ENCODE results near the gene P4HA2. TPM values are rescaled to one million over a fixed set of nuclear protein-coding genes. Genes with fewer than 3 reads are reported as not detected.

Gene P4HA2
- polyA plus RNA-seq, 1 donor, result 48.8 TPM

- DNase-seq, result no peak
Measured at GRCh38 chr5:132251220-132251725, 23.6 kb upstream of the P4HA2 start.

- DNase-seq, result no peak
Measured at GRCh38 chr5:132250547-132250946, 22.9 kb upstream of the P4HA2 start.

- no peak for DNase-seq
Measured at GRCh38 chr5:132246806-132247205, 19.2 kb upstream of the P4HA2 start.

GRCh38 chr5:132245593-132245992, 17.9 kb upstream of the P4HA2 start:
- no peak for DNase-seq

- no peak for DNase-seq
Measured at GRCh38 chr5:132243366-132243977, 15.8 kb upstream of the P4HA2 start.

- DNase-seq, result no peak
Measured at GRCh38 chr5:132239776-132240175, 12.1 kb upstream of the P4HA2 start.

- DNase-seq, result no peak
Measured at GRCh38 chr5:132238901-132239500, 11.3 kb upstream of the P4HA2 start.

- no peak for DNase-seq
Measured at GRCh38 chr5:132238169-132238744, 10.6 kb upstream of the P4HA2 start.

GRCh38 chr5:132237670-132238069, 10.0 kb upstream of the P4HA2 start:
- no peak for DNase-seq

GRCh38 chr5:132237141-132237540, 9.5 kb upstream of the P4HA2 start:
- DNase-seq, result no peak

- DNase-seq, result no peak
Measured at GRCh38 chr5:132235340-132235739, 7.7 kb upstream of the P4HA2 start.

- DNase-seq, result no peak
Measured at GRCh38 chr5:132234684-132235062, 7.0 kb upstream of the P4HA2 start.

GRCh38 chr5:132233811-132234683, 6.4 kb upstream of the P4HA2 start:
- DNase-seq, result no peak

- DNase-seq, result no peak
Measured at GRCh38 chr5:132233081-132233480, 5.4 kb upstream of the P4HA2 start.

GRCh38 chr5:132232465-132232864, 4.8 kb upstream of the P4HA2 start:
- DNase-seq, result no peak

GRCh38 chr5:132230871-132231270, 3.2 kb upstream of the P4HA2 start:
- DNase-seq, result no peak

GRCh38 chr5:132229236-132229635, 1.6 kb upstream of the P4HA2 start:
- no peak for DNase-seq

- no peak for DNase-seq
Measured at GRCh38 chr5:132228241-132229035, 785 bp upstream of the P4HA2 start.

- DNase-seq, result no peak
Measured at GRCh38 chr5:132227235-132227484, 493 bp downstream of the P4HA2 start.

- DNase-seq, result no peak
Measured at GRCh38 chr5:132226516-132227234, 978 bp downstream of the P4HA2 start.

Data from left kidney (tissue), 2 donors.